ENCODE measurements around the gene DNAJC1.

DNA sequence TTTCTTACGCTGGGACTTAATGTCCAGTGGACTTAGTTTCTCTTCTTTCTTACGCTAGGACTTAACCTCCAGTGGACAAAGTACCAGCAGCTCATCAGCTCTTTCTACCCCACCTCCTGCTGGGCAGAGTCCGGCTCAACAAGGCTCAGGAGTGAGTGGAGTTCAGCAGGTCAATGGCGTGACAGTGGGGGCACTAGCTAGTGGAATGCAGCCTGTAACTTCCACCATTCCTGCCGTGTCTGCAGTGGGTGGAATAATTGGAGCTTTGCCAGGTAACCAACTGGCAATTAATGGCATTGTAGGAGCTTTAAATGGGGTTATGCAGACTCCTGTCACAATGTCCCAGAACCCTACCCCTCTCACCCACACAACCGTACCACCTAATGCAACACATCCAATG, 269.8 kb downstream of the DNAJC1 start:
- TF ChIP-seq, protein P1, sequence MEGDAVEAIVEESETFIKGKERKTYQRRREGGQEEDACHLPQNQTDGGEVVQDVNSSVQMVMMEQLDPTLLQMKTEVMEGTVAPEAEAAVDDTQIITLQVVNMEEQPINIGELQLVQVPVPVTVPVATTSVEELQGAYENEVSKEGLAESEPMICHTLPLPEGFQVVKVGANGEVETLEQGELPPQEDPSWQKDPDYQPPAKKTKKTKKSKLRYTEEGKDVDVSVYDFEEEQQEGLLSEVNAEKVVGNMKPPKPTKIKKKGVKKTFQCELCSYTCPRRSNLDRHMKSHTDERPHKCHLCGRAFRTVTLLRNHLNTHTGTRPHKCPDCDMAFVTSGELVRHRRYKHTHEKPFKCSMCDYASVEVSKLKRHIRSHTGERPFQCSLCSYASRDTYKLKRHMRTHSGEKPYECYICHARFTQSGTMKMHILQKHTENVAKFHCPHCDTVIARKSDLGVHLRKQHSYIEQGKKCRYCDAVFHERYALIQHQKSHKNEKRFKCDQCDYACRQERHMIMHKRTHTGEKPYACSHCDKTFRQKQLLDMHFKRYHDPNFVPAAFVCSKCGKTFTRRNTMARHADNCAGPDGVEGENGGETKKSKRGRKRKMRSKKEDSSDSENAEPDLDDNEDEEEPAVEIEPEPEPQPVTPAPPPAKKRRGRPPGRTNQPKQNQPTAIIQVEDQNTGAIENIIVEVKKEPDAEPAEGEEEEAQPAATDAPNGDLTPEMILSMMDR (IDR thresholded peaks at IDR 0.05): no peak
- TF ChIP-seq POLR2A (IDR thresholded peaks at IDR 0.05): no peak
